Measurements from ENCODE around the gene NUDT5. TPM values are rescaled to one million over a fixed set of nuclear protein-coding genes. Genes with fewer than 3 reads are reported as not detected.
A peak's percentile ranks its signal among the peaks of the same experiment; 100 is the strongest.

NUDT5 gene
- total and polyA plus RNA-seq, 2 of the 13 experiments (the other 11 are each of a cell fraction or from before 2014, with no cell fraction given): 79.6 to 134 TPM

- TF ChIP-seq, protein P1, sequence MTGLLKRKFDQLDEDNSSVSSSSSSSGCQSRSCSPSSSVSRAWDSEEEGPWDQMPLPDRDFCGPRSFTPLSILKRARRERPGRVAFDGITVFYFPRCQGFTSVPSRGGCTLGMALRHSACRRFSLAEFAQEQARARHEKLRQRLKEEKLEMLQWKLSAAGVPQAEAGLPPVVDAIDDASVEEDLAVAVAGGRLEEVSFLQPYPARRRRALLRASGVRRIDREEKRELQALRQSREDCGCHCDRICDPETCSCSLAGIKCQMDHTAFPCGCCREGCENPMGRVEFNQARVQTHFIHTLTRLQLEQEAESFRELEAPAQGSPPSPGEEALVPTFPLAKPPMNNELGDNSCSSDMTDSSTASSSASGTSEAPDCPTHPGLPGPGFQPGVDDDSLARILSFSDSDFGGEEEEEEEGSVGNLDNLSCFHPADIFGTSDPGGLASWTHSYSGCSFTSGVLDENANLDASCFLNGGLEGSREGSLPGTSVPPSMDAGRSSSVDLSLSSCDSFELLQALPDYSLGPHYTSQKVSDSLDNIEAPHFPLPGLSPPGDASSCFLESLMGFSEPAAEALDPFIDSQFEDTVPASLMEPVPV (CRISPR knock-in tag; IDR thresholded peaks at IDR 0.05): peak; percentile 69; the same call in 1 of the 2 replicates
- TF ChIP-seq ZNF788 (CRISPR knock-in tag; IDR thresholded peaks at IDR 0.05; ENCODE audit: borderline replicate concordance) (no peak), MAFK (conservative IDR thresholded peaks at IDR 0.05 in 1 of 2, IDR thresholded peaks at IDR 0.05 in 1 of 2; ENCODE audit: low read length in 2 of 2) (no peak), ZFYVE20 (CRISPR knock-in tag; IDR thresholded peaks at IDR 0.05; ENCODE audit: borderline replicate concordance, low read depth) (no peak), ZNF724P (CRISPR knock-in tag; IDR thresholded peaks at IDR 0.05; ENCODE audit: borderline replicate concordance) (0 out of 2 replicates have a peak, but pooled peaks have one; percentile 59), KDM3A (CRISPR knock-in tag; IDR thresholded peaks at IDR 0.05; ENCODE audit: low read depth) (no peak), THYN1 (CRISPR knock-in tag; IDR thresholded peaks at IDR 0.05; ENCODE audit: borderline replicate concordance, low read depth) (no peak), TBX2 (CRISPR knock-in tag; IDR thresholded peaks at IDR 0.05; ENCODE audit: borderline replicate concordance) (peak; percentile 50; the same call in 1 of the 2 replicates), ZNF329 (CRISPR knock-in tag; IDR thresholded peaks at IDR 0.05; ENCODE audit: low read depth) (0 out of 2 replicates have a peak, but pooled peaks have one; percentile 22), CEBPG (CRISPR knock-in tag; IDR thresholded peaks at IDR 0.05) (no peak), YEATS2 (CRISPR knock-in tag; IDR thresholded peaks at IDR 0.05; ENCODE audit: borderline replicate concordance) (no peak), ZSCAN29 (CRISPR knock-in tag; conservative IDR thresholded peaks at IDR 0.05) (no peak), ZNF619 (CRISPR knock-in tag; IDR thresholded peaks at IDR 0.05) (no peak), ZKSCAN5 (CRISPR knock-in tag; IDR thresholded peaks at IDR 0.05) (no peak), ZNF605 (CRISPR knock-in tag; IDR thresholded peaks at IDR 0.05) (no peak), ZNF83 (CRISPR knock-in tag; IDR thresholded peaks at IDR 0.05; ENCODE audit: borderline replicate concordance) (no peak), TMF1 (CRISPR knock-in tag; IDR thresholded peaks at IDR 0.05; ENCODE audit: low read depth) (no peak)
- TF ChIP-seq, protein P2, sequence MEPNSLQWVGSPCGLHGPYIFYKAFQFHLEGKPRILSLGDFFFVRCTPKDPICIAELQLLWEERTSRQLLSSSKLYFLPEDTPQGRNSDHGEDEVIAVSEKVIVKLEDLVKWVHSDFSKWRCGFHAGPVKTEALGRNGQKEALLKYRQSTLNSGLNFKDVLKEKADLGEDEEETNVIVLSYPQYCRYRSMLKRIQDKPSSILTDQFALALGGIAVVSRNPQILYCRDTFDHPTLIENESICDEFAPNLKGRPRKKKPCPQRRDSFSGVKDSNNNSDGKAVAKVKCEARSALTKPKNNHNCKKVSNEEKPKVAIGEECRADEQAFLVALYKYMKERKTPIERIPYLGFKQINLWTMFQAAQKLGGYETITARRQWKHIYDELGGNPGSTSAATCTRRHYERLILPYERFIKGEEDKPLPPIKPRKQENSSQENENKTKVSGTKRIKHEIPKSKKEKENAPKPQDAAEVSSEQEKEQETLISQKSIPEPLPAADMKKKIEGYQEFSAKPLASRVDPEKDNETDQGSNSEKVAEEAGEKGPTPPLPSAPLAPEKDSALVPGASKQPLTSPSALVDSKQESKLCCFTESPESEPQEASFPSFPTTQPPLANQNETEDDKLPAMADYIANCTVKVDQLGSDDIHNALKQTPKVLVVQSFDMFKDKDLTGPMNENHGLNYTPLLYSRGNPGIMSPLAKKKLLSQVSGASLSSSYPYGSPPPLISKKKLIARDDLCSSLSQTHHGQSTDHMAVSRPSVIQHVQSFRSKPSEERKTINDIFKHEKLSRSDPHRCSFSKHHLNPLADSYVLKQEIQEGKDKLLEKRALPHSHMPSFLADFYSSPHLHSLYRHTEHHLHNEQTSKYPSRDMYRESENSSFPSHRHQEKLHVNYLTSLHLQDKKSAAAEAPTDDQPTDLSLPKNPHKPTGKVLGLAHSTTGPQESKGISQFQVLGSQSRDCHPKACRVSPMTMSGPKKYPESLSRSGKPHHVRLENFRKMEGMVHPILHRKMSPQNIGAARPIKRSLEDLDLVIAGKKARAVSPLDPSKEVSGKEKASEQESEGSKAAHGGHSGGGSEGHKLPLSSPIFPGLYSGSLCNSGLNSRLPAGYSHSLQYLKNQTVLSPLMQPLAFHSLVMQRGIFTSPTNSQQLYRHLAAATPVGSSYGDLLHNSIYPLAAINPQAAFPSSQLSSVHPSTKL (CRISPR knock-in tag; IDR thresholded peaks at IDR 0.05): no peak
- TF ChIP-seq, protein P3, sequence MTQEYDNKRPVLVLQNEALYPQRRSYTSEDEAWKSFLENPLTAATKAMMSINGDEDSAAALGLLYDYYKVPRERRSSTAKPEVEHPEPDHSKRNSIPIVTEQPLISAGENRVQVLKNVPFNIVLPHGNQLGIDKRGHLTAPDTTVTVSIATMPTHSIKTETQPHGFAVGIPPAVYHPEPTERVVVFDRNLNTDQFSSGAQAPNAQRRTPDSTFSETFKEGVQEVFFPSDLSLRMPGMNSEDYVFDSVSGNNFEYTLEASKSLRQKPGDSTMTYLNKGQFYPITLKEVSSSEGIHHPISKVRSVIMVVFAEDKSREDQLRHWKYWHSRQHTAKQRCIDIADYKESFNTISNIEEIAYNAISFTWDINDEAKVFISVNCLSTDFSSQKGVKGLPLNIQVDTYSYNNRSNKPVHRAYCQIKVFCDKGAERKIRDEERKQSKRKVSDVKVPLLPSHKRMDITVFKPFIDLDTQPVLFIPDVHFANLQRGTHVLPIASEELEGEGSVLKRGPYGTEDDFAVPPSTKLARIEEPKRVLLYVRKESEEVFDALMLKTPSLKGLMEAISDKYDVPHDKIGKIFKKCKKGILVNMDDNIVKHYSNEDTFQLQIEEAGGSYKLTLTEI (CRISPR knock-in tag; conservative IDR thresholded peaks at IDR 0.05): no peak
- TF ChIP-seq, protein P4, sequence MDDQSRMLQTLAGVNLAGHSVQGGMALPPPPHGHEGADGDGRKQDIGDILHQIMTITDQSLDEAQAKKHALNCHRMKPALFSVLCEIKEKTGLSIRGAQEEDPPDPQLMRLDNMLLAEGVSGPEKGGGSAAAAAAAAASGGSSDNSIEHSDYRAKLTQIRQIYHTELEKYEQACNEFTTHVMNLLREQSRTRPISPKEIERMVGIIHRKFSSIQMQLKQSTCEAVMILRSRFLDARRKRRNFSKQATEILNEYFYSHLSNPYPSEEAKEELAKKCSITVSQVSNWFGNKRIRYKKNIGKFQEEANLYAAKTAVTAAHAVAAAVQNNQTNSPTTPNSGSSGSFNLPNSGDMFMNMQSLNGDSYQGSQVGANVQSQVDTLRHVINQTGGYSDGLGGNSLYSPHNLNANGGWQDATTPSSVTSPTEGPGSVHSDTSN (CRISPR knock-in tag; IDR thresholded peaks at IDR 0.05; ENCODE audit: borderline replicate concordance): no peak
Observed at GRCh38 chr10:12129222-12130111, 66.2 kb downstream of the NUDT5 start, which contains the start of gene SEC61A2 (continued).

Data from HepG2 (cell line).